Measurements from ENCODE around the gene PSTPIP2. TPM values are rescaled to one million over a fixed set of nuclear protein-coding genes. Genes with fewer than 3 reads are reported as not detected.

The PSTPIP2 gene
- total and polyA plus RNA-seq, 5 donors from 2014 or later: 10.3 to 16.1 (median 12.4) TPM

DNA sequence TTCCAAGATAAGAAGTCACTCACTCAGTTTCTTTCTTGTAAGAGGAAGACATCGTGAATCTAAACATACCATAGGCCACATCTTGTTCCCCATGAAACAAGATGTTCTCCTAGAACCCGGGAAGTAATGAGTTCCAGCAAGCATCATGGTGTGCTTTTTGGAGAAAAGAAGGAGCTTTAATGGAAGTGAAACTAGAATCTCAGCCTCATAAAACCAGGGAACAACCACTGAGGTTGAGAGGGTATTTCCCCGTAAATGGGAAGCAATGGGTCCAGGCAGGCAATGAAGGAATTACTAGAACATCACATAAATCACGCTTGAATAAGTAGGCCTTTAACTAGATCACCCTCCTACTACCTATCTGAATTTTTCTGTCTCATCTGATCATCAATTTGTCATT, 40.3 kb downstream of the PSTPIP2 start:
- Histone ChIP-seq H3K9me3 (ENCODE audit: control insufficient read depth in 2 of 2, low read length in 2 of 2) (no peaks in the 10 kb centered on the region), H3K27me3 (ENCODE audit: control insufficient read depth, insufficient read depth, low read length) (no peaks in the 10 kb centered on the region), H3K27ac (ENCODE audit: insufficient read depth, low read length, poor library complexity, severe bottlenecking) (no peak overlapping the region), H3K4me1 (ENCODE audit: control insufficient read depth, insufficient read depth, low read length, poor library complexity, severe bottlenecking) (peaks cover 4% of the 10 kb centered on the region), H3K36me3 (ENCODE audit: control insufficient read depth, insufficient read depth, low read length) (no peaks in the 10 kb centered on the region), H3K4me3 (ENCODE audit: low read depth, low read length) (no peak overlapping the region)
- no peak overlapping the region for H3K27ac Mint-ChIP-seq
- DNase-seq: no peak
- H3K36me3 Mint-ChIP-seq: peaks cover 20% of the 10 kb centered on the region
- peaks cover 20% of the 10 kb centered on the region for H3K27me3 Mint-ChIP-seq
- peaks cover 0 to 2% (median 0%) of the 10 kb centered on the region in 7 donors for H3K9me3 Mint-ChIP-seq
- no peak for ATAC-seq (ENCODE audit: low read depth in 2 of 2)
- H3K4me1 Mint-ChIP-seq: peaks cover 6 to 14% (median 7%) of the 10 kb centered on the region in 4 donors
- H3K4me3 Mint-ChIP-seq: no peak overlapping the region

DNA sequence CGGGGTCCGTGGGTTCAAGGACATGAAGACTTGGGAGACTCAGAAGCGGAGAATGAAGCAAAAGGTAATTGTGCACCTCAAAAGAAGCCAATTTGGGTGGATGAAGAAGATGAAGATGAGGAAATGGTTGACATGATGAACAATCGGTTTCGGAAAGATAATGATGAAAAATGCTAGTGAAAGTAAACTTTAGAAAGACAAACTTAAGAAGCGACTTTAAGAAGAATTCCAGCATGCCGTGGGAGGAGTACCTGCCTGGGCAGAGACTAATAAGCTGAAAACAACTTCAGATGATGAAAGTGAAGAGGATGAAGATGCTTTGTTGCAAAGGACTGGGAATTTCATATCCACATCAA, 43.5 kb downstream of the PSTPIP2 start:
- Histone ChIP-seq H3K9me3 (ENCODE audit: control insufficient read depth in 2 of 2, low read length in 2 of 2) (no peaks in the 10 kb centered on the region), H3K27ac (ENCODE audit: insufficient read depth, low read length, poor library complexity, severe bottlenecking) (no peak overlapping the region), H3K36me3 (ENCODE audit: control insufficient read depth, insufficient read depth, low read length) (no peaks in the 10 kb centered on the region), H3K4me3 (ENCODE audit: low read depth, low read length) (peak overlapping the region; percentile 70), H3K4me1 (ENCODE audit: control insufficient read depth, insufficient read depth, low read length, poor library complexity, severe bottlenecking) (peaks cover 4% of the 10 kb centered on the region), H3K27me3 (ENCODE audit: control insufficient read depth, insufficient read depth, low read length) (no peaks in the 10 kb centered on the region)
- Mint-ChIP-seq H3K27ac (peak overlapping the region in 2 of 3 donors; percentile 90 to 93), H3K9me3 (peaks cover 0 to 2% (median 0%) of the 10 kb centered on the region in 7 donors), H3K27me3 (peaks cover 38% of the 10 kb centered on the region), H3K4me1 (peaks cover 6 to 14% (median 7%) of the 10 kb centered on the region in 4 donors), H3K4me3 (peak overlapping the region; percentile 91 to 94 (median 94)), H3K36me3 (peaks cover 19% of the 10 kb centered on the region)
- ATAC-seq (ENCODE audit: low read depth in 2 of 2) (no peak), DNase-seq (no peak)

DNA sequence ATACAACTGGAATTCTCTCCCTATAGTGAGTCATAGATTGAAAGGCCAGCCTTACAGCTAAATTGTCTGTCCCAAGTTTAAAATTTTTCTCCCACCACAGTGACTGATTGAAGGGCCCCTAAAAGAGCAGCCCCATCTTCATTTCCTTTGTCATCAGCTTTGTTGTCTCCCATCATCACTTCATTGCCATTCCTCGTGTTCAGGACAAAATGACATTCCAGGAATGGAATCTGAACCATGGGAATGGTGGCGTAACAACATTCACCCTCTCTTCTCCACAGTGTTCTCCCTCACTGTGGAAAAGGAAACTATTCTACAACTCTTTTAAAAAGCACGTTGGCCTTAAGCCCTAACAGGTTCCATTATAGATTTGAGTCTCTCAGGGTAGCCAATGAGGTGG, 52.1 kb downstream of the PSTPIP2 start:
- H3K27me3 Mint-ChIP-seq: peaks cover 16% of the 10 kb centered on the region
- H3K9me3 Mint-ChIP-seq: no peaks in the 10 kb centered on the region
- Histone ChIP-seq H3K9me3 (ENCODE audit: control insufficient read depth in 2 of 2, low read length in 2 of 2) (no peaks in the 10 kb centered on the region), H3K4me3 (ENCODE audit: low read depth, low read length) (no peak overlapping the region), H3K4me1 (ENCODE audit: control insufficient read depth, insufficient read depth, low read length, poor library complexity, severe bottlenecking) (no peaks in the 10 kb centered on the region), H3K27me3 (ENCODE audit: control insufficient read depth, insufficient read depth, low read length) (no peaks in the 10 kb centered on the region), H3K27ac (ENCODE audit: insufficient read depth, low read length, poor library complexity, severe bottlenecking) (no peak overlapping the region), H3K36me3 (ENCODE audit: control insufficient read depth, insufficient read depth, low read length) (no peaks in the 10 kb centered on the region)
- H3K4me1 Mint-ChIP-seq: no peaks in the 10 kb centered on the region
- H3K4me3 Mint-ChIP-seq: no peak overlapping the region
- no peak for ATAC-seq (ENCODE audit: low read depth in 2 of 2)
- H3K27ac Mint-ChIP-seq: peak overlapping the region in 1 of 3 donors; percentile 48
- H3K36me3 Mint-ChIP-seq: peaks cover 4% of the 10 kb centered on the region
- no peak for DNase-seq

DNA sequence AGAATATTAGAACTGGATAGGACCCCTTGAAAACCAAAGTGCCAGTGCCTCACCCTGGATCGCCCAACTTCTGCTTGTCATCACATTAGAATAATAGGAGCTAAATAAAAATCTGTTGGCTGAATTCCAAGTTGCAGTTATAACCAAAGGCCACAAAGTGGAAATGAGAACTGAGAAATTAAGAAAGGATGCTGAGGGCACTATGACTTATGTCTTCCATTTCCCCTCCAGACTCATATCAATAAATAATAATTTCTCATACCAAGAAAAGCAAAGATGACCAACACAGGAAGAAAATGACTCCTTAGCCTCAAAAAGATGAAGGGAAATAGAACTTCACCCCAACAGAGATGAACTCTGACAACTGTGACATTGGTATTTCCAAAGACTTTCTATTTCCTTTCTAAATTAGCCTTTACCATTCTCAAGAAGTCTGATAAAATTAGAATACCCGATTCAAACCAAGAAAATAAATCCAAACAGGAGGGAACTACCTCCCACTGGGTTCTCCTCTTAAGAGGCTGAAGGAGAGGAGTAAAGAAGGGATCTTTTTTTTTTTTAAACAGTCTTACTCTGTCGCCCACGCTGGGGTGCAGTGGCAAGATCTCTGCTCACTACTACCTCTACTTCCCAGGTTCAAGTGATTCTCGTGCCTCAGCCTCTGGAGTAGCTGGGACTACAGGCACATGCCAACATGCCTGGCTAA, 58.4 kb downstream of the PSTPIP2 start:
- peaks cover 0 to 1% (median 0%) of the 10 kb centered on the region in 7 donors for H3K9me3 Mint-ChIP-seq

DNA sequence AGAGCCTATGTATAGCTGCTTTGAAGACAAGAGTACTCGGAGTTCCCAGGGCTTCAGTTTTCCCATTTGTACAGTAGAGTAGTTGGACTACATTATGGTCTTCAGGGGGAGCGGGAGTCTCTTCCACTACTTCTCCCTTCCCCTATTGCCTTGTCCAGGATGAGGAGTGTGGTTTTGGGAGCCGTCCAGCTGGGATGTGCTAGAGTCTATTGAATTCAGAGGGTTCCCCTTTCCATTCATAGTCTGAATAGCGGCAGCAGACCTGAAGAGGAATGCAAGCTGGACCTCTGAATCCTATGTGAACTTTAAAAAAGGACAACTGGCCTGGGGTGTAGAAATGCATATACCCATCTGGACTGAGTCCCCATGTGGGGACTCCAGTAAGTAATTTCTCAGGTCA, 61.4 kb downstream of the PSTPIP2 start:
- DNase-seq (no peak), ATAC-seq (ENCODE audit: low read depth in 2 of 2) (no peak)
- Mint-ChIP-seq H3K27ac (no peak overlapping the region), H3K9me3 (peaks cover 0 to 1% (median 0%) of the 10 kb centered on the region in 7 donors), H3K4me3 (no peak overlapping the region), H3K36me3 (peaks cover 25% of the 10 kb centered on the region), H3K27me3 (no peaks in the 10 kb centered on the region), H3K4me1 (peaks cover 0 to 9% (median 4%) of the 10 kb centered on the region in 4 donors)
- Histone ChIP-seq H3K27me3 (ENCODE audit: control insufficient read depth, insufficient read depth, low read length) (no peaks in the 10 kb centered on the region), H3K4me3 (ENCODE audit: low read depth, low read length) (no peak overlapping the region), H3K4me1 (ENCODE audit: control insufficient read depth, insufficient read depth, low read length, poor library complexity, severe bottlenecking) (no peaks in the 10 kb centered on the region), H3K9me3 (ENCODE audit: control insufficient read depth in 2 of 2, low read length in 2 of 2) (no peaks in the 10 kb centered on the region), H3K36me3 (ENCODE audit: control insufficient read depth, insufficient read depth, low read length) (peaks cover 9% of the 10 kb centered on the region), H3K27ac (ENCODE audit: insufficient read depth, low read length, poor library complexity, severe bottlenecking) (no peak overlapping the region)

More for the DNA sequence above, 58.4 kb downstream of the PSTPIP2 start:
- Histone ChIP-seq H3K9me3 (ENCODE audit: control insufficient read depth in 2 of 2, low read length in 2 of 2) (no peaks in the 10 kb centered on the region), H3K4me3 (ENCODE audit: low read depth, low read length) (no peak overlapping the region), H3K36me3 (ENCODE audit: control insufficient read depth, insufficient read depth, low read length) (peaks cover 9% of the 10 kb centered on the region), H3K27ac (ENCODE audit: insufficient read depth, low read length, poor library complexity, severe bottlenecking) (no peak overlapping the region), H3K4me1 (ENCODE audit: control insufficient read depth, insufficient read depth, low read length, poor library complexity, severe bottlenecking) (no peaks in the 10 kb centered on the region), H3K27me3 (ENCODE audit: control insufficient read depth, insufficient read depth, low read length) (no peaks in the 10 kb centered on the region)
- no peak overlapping the region for H3K27ac Mint-ChIP-seq
- peak in 1 of 3 donors; percentile 24 for DNase-seq
- H3K4me1 Mint-ChIP-seq: peaks cover 0 to 6% (median 4%) of the 10 kb centered on the region in 4 donors
- H3K4me3 Mint-ChIP-seq: no peak overlapping the region
- peaks cover 22% of the 10 kb centered on the region for H3K36me3 Mint-ChIP-seq
- H3K27me3 Mint-ChIP-seq: peaks cover 6% of the 10 kb centered on the region
- ATAC-seq (ENCODE audit: low read depth in 2 of 2): no peak

DNA sequence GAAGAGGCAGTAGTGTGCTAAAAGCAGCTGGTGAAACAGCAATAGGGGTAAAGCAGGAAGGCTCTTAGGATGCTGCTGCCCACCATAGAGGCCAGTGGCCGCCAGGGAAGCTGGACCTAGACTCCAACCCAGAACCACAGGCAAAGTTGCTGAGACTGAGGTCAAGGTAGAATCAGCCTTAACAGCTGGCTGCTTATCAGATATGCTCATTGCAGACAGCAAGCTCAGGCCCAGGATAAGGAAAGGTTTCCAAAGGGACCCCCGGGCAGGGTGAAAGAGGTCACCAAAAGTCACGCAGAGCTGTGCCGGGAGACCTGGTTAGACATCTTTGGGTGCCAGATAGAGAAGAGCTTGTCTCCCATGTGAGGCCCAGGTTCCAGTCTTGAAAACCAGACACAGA, 62.0 kb downstream of the PSTPIP2 start:
- peaks cover 26% of the 10 kb centered on the region for H3K36me3 Mint-ChIP-seq
- Histone ChIP-seq H3K4me1 (ENCODE audit: control insufficient read depth, insufficient read depth, low read length, poor library complexity, severe bottlenecking) (no peaks in the 10 kb centered on the region), H3K27ac (ENCODE audit: insufficient read depth, low read length, poor library complexity, severe bottlenecking) (no peak overlapping the region), H3K36me3 (ENCODE audit: control insufficient read depth, insufficient read depth, low read length) (peaks cover 9% of the 10 kb centered on the region), H3K4me3 (ENCODE audit: low read depth, low read length) (no peak overlapping the region), H3K9me3 (ENCODE audit: control insufficient read depth in 2 of 2, low read length in 2 of 2) (no peaks in the 10 kb centered on the region), H3K27me3 (ENCODE audit: control insufficient read depth, insufficient read depth, low read length) (no peaks in the 10 kb centered on the region)
- peaks cover 0 to 9% (median 4%) of the 10 kb centered on the region in 4 donors for H3K4me1 Mint-ChIP-seq
- no peaks in the 10 kb centered on the region for H3K27me3 Mint-ChIP-seq
- no peak for DNase-seq
- H3K4me3 Mint-ChIP-seq: no peak overlapping the region
- no peak overlapping the region for H3K27ac Mint-ChIP-seq
- H3K9me3 Mint-ChIP-seq: peaks cover 0 to 1% (median 0%) of the 10 kb centered on the region in 7 donors
- no peak for ATAC-seq (ENCODE audit: low read depth in 2 of 2)

DNA sequence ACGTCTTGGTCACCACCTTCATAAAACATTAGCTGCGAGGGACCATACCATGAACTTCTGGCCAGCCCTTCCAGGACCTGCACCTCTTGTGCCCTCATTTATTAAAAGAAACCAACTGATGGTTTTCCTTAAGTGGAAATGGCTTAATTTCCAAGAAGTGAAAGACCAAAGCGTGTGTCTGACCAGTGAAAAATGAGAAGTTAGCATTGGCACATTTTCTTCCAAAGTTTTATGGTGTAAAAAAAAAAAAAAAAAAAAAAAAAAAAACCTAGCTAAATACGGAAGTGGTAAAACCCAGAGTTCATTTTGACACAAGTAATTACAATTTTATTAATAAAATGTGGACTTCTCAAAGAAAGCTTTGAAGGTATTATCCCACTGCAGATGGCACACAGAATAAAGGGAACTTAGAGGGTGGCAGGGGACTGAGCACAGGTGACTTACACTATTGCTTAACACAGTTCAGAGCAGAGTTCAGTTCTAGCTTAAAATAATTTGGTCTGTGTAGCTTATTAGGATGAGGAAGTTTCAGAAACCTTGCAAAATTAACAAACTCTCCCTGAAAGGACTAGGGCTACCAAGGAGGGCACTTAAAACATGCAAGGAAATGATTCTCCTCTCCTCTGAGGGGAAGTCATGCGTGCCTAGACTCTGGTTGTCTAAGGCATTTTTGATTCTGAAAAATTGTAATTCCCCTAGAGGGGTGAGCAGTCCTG, 62.8 kb downstream of the PSTPIP2 start:
- no peaks in the 10 kb centered on the region for H3K4me1 ChIP-seq (ENCODE audit: control insufficient read depth, insufficient read depth, low read length, poor library complexity, severe bottlenecking)
- ATAC-seq (ENCODE audit: low read depth in 2 of 2): no peak
- peaks cover 25% of the 10 kb centered on the region for H3K36me3 Mint-ChIP-seq

More for the DNA sequence above, 62.8 kb downstream of the PSTPIP2 start:
- Mint-ChIP-seq H3K27me3 (no peaks in the 10 kb centered on the region), H3K27ac (no peak overlapping the region), H3K9me3 (peaks cover 0 to 1% (median 0%) of the 10 kb centered on the region in 7 donors), H3K4me1 (peaks cover 0 to 9% (median 4%) of the 10 kb centered on the region in 4 donors), H3K4me3 (no peak overlapping the region)
- Histone ChIP-seq H3K27me3 (ENCODE audit: control insufficient read depth, insufficient read depth, low read length) (no peaks in the 10 kb centered on the region), H3K27ac (ENCODE audit: insufficient read depth, low read length, poor library complexity, severe bottlenecking) (no peak overlapping the region), H3K36me3 (ENCODE audit: control insufficient read depth, insufficient read depth, low read length) (peaks cover 9% of the 10 kb centered on the region), H3K4me3 (ENCODE audit: low read depth, low read length) (no peak overlapping the region), H3K9me3 (ENCODE audit: control insufficient read depth in 2 of 2, low read length in 2 of 2) (no peaks in the 10 kb centered on the region)
- DNase-seq: no peak

Data from CD4-positive, CD25-positive, alpha-beta regulatory T cell (primary cell).